MG63 (cell line): Measurements from ENCODE around the gene SLIT3. TPM values are rescaled to one million over a fixed set of nuclear protein-coding genes. Genes with fewer than 3 reads are reported as not detected.

Experiments used
- DNase-seq: peaks from one replicate; pipeline ENCODE4 v3.0.0-alpha.2; 2020
- H3K27me3 ChIP-seq: fragments of 250-450 bp; sonication (Bioruptor Pico); 2 replicates; pipeline ENCODE4 v1.5.1; 2020; ENCODE audit warnings: mild to moderate bottlenecking, moderate library complexity
- H3K36me3 ChIP-seq: fragments of 250-450 bp; sonication (Bioruptor Pico); 2 replicates; pipeline ENCODE4 v1.5.1; 2020; ENCODE audit warnings: mild to moderate bottlenecking, moderate library complexity
- H3K4me3 ChIP-seq: fragments of 250-450 bp; sonication (Bioruptor Pico); 2 replicates; pipeline ENCODE4 v1.5.1; 2020; ENCODE audit warnings: mild to moderate bottlenecking, moderate library complexity
- H3K9me3 ChIP-seq: fragments of 250-450 bp; sonication (Bioruptor Pico); 2 replicates; pipeline ENCODE4 v1.5.1; 2020; ENCODE audit warnings: mild to moderate bottlenecking, moderate library complexity
- total RNA-seq: library from RNA; depleted of rRNA; stranded (reverse); fragments of >200 nt; shearing (Covaris generic); gene quantifications from 2 replicates; pipeline ENCODE4 v1.2.3, GENCODE V29; 2014; ENCODE audit warnings: low replicate concordance; rRNA removed

SLIT3 gene
- total RNA-seq: 6.3 and 8.0 TPM in 2 replicates

DNA sequence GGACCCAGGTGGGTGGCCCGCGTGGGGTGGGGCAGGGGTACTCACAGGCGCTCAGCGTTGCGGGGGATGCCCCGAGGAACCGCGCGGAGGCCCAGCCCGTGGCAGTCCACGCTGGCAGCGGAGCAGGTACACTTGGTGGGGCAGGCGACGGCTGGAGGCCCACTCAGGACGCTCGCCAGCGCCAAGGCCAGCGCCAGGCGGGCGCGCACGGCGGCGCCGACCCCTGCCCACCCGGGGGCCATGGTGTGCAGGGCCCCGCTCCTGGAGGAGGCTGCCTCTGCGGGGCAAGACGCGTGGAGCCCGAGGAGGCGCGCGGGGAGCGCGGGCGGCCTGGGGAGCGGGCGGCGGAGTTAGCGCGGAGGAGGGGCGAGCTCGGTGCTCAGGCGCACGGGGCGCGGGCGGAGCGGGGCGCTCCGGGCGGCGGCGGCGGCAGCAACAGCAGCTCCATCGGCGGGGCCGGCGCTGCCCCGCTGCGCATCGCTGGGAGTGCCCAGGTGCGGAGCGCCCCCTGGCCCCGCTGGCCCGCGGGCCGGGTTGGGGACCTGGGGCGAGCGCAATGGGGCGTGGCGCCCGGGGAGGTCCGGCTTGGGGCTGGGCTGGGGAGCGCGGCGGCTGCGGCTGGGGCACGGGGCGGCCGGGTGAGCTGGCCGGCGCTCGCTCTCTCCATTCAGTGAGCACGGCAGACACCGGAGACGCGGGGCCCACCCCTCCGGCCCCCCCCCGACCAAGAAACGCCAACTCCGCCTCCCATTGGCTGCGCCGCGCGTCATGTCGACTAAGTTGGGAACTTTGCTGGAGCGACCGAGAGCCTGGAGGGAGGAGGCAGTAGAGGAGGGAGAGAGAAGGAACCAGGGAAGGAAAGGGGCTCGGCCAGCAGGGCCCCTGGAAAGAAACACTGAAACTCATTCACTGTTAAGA is at the start of gene SLIT3:
SLIT3 (minus strand) TSS at position 672 of the 918 bp plus-strand sequence; CDS start at position 242, 430 bp downstream.
- H3K9me3 ChIP-seq: no peaks in the 10 kb centered on the region
- H3K36me3 ChIP-seq: no peaks in the 10 kb centered on the region
- DNase-seq: peak; percentile 86
- no peaks in the 10 kb centered on the region; the same call in 1 of the 2 replicates for H3K27me3 ChIP-seq
- H3K4me3 ChIP-seq: peak within 1 kb of the TSS; percentile 43

DNA sequence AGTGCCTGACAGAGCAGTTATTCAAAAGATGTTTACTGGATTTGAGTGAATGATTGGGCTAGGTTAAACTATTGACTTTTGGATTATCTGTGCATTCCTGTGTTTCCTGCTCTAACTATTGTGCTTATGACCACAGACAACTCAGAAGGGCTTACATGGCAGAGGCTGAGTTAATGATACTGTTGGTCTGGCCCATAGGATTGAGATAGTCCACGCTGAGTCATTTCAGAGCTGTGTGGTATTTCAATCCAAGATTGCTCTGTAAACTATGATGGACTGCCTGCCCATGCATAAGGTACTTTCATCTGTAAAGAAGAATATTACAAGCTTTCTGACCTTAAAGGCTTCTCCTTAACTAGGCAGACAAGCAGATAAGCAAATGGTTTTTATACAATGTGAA is 49.1 kb upstream of the SLIT3 start:
- Histone ChIP-seq H3K4me3 (no peak overlapping the region), H3K27me3 (no peaks in the 10 kb centered on the region), H3K36me3 (no peaks in the 10 kb centered on the region), H3K9me3 (peaks cover 3% of the 10 kb centered on the region; the same call in 1 of the 2 replicates)
- peak; percentile 80 for DNase-seq

DNA sequence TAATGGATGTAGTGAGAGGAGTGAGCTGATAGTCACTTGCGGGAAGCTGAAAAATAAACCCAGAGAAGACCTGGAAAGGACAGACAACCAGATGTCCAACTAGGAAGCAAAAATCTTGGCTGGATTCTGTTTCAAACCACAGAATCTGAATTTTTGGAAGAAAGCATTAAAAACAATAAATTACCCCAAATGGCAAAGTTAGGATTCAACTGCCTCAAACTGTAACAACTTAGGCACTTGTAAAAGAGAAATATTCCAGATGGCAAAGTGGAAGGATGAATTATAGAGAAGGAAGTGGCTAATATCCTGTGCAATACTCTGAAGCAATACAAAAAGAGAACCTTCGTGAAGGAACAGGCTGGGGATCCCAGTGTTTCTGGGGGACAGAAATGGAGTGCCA is 46.8 kb upstream of the SLIT3 start:
- Histone ChIP-seq H3K27me3 (no peaks in the 10 kb centered on the region), H3K4me3 (no peak overlapping the region), H3K9me3 (peaks cover 3% of the 10 kb centered on the region; the same call in 1 of the 2 replicates), H3K36me3 (no peaks in the 10 kb centered on the region)
- no peak for DNase-seq

DNA sequence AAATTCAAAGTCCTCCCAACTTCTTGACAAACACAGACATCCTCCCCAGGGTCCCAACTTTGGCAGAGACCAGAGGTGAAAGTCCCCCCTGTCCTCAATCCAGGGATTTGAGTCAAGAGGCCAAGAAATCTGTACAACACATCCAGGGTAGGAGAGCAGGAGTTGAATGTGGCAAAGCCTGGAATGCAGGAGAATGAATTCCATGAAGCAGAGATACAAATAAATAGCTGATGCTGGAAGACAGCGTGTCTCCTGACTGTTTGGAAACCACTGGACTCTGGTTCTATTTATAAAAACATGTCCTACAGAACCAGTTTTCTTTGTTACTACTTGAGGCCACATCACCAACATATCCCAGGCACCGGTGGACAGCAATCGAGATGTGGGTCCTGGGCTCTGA is 43.7 kb upstream of the SLIT3 start:
- no peaks in the 10 kb centered on the region for H3K27me3 ChIP-seq
- no peak overlapping the region for H3K4me3 ChIP-seq
- peaks cover 3% of the 10 kb centered on the region; the same call in 1 of the 2 replicates for H3K9me3 ChIP-seq
- no peak for DNase-seq
- no peaks in the 10 kb centered on the region for H3K36me3 ChIP-seq

DNA sequence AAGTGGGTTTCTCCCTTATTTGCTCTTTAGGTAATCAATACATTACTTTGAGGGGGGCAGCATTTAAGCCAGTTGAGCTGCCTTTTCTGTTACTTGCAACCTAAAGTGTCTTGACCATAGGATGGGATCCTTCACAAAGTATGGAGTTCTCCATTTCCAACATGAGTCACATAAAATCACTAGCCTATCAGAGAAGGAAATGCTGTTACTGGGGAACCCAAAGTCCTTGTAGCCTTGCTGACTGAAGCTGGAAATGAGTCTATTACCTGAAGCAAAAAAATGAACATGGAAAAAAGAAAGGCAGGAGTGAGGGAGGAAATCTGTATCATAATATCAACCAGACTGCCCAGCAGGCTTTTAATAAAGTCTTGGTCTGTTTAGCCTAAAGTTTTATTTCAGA is 42.8 kb upstream of the SLIT3 start:
- Histone ChIP-seq H3K27me3 (no peaks in the 10 kb centered on the region), H3K36me3 (no peaks in the 10 kb centered on the region), H3K9me3 (peaks cover 3% of the 10 kb centered on the region; the same call in 1 of the 2 replicates), H3K4me3 (no peak overlapping the region)
- no peak for DNase-seq

DNA sequence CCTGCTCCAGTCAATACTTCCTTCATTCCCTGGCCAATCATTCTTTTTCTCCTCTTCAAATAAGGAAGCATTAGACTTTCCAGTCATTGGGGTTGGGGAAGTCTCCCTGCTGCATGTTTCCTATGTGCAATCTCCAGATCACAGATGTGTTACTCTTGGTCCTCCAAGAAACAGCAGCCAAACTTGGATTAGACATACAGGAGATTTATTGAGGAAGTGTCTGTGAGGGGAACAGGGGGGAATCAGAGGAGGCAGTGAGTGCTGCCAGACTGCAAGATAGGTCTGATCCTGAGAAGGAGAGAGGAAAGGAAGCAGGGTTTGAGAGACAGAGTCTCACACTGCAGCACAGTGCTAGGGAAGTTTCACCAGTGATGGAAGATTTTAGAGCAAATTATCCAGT is 40.6 kb upstream of the SLIT3 start:
- no peak overlapping the region for H3K4me3 ChIP-seq
- no peaks in the 10 kb centered on the region for H3K36me3 ChIP-seq
- H3K9me3 ChIP-seq: no peaks in the 10 kb centered on the region
- no peaks in the 10 kb centered on the region for H3K27me3 ChIP-seq
- DNase-seq: no peak

DNA sequence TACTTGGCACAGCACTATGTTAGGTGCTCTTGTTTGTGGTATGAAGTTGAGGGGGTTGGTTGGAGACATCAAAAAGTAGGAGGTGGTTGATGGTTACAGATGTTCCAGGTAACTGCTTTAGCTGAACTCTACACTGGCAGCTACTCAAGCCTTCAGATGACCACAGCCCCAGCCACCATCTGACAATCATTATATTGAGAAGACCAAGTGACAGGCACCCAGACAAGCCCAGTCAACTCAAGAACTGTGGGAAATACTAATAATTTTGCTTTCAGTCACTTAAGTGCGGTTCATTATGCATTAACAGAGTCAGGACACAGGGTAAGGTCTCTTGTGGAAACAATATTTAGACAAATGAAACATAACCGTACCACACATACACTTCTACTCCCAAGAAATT is 38.9 kb upstream of the SLIT3 start:
- no peak overlapping the region for H3K4me3 ChIP-seq
- DNase-seq: no peak
- H3K27me3 ChIP-seq: no peaks in the 10 kb centered on the region
- H3K9me3 ChIP-seq: no peaks in the 10 kb centered on the region
- no peaks in the 10 kb centered on the region for H3K36me3 ChIP-seq

DNA sequence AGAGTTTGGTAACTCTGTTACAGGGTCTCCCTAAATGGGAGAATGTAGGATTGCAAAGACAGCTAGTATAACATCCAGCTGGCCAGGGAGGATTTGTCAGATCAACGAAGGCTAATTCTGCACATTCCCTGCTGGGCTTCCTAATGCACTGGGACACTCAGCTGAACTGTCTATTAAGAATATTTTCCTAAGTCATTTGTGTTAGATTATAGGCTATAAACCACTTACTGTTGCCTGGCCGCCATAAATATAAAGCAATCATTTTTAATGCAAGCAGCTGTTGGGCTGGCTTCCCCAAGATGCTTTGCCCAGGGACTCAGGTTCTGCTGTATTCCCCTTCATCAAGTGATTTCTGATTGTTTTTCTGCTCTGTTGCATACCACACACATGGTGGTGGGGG is 35.3 kb upstream of the SLIT3 start:
- Histone ChIP-seq H3K9me3 (no peaks in the 10 kb centered on the region), H3K4me3 (no peak overlapping the region), H3K36me3 (no peaks in the 10 kb centered on the region), H3K27me3 (no peaks in the 10 kb centered on the region)
- DNase-seq: no peak

DNA sequence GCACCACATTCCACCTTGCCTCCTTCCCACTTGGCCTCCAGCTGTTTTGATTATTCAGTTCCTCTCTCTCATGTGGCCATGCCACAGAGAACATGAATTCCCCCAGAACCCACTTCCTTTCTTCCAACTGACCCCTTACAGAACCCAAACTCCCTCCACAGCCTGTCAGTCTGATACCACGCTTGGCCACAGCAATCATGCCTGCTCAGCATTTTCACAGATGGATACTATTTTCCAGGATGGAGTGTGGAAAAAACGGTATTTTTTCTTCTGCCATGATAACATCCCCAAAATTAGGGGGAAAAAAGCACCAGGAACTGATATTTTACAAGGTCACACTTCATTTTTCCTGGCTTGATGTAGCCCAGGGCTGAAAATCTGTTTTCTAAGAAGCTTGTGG is 34.9 kb upstream of the SLIT3 start:
- H3K4me3 ChIP-seq: no peak overlapping the region
- H3K27me3 ChIP-seq: no peaks in the 10 kb centered on the region
- H3K36me3 ChIP-seq: no peaks in the 10 kb centered on the region
- no peak for DNase-seq
- no peaks in the 10 kb centered on the region for H3K9me3 ChIP-seq

DNA sequence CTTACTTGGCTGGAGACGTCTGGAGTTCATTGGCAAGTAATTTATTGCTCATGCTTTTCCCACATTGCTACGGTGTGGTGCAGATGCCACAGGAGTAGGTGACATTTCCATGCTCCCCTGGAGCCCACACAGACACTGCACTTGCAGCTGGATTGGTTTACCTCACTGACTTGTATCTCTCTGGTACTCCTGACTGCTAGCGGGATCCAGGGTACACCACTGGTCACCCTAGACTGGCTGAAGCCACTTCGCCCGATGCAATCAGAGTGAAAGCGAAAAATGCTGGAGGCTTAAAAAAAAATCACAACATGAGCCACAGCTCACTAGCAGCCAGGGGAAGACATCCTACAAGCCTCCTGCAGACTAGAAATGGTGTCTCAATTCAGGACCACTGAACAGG is 32.6 kb upstream of the SLIT3 start:
- Histone ChIP-seq H3K27me3 (no peaks in the 10 kb centered on the region), H3K36me3 (no peaks in the 10 kb centered on the region), H3K4me3 (no peak overlapping the region), H3K9me3 (no peaks in the 10 kb centered on the region)
- DNase-seq: no peak

DNA sequence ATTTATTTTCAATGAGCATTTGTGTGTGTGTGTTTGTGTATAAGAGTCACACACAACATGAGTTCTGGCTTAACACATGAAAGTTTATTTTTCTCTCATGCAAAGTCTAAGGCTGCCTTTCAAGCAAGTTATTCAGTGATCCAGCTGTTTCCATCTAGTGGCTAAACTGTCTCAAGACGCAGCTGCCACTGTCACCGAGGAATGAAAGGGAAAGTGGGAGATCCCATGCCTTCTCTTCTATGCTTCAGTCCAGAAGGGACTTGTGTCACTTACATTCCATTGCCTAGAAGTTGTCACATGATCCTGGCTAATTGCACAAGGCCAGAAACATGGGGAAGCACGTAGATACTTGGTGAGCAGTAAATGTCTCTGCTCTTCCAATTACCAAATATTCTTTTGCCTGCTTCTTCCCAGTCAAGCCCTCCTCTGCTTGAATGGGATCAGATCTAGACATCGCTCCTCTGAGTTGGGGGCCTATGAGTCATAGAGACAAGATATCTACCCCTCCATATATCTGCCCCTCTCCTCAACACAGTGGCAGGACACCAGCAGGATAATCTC is 30.4 kb upstream of the SLIT3 start:
- no peak overlapping the region for H3K4me3 ChIP-seq
- DNase-seq: no peak

DNA sequence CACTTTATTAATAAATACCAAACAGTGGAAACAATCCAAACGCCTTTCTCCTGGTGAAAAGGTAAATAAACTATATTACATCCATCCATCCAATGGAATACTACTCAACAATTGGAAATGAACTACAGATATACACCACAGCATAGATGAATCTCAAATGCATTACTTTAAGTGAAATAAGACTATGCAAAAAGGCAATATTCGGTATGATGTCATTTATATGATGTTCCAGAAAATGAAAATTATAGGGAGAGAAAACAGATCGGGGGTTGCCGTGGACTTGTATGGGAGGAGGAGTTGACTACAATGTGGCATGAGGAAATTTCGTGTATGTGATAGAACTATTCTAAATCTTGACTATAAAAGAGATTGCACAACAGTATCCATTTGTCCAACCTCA is 27.5 kb upstream of the SLIT3 start:
- no peaks in the 10 kb centered on the region for H3K27me3 ChIP-seq
- DNase-seq: no peak
- no peaks in the 10 kb centered on the region for H3K36me3 ChIP-seq
- no peak overlapping the region for H3K4me3 ChIP-seq
- H3K9me3 ChIP-seq: no peaks in the 10 kb centered on the region

More for the DNA sequence above, 30.4 kb upstream of the SLIT3 start:
- no peaks in the 10 kb centered on the region for H3K36me3 ChIP-seq
- H3K9me3 ChIP-seq: no peaks in the 10 kb centered on the region
- no peaks in the 10 kb centered on the region for H3K27me3 ChIP-seq

DNA sequence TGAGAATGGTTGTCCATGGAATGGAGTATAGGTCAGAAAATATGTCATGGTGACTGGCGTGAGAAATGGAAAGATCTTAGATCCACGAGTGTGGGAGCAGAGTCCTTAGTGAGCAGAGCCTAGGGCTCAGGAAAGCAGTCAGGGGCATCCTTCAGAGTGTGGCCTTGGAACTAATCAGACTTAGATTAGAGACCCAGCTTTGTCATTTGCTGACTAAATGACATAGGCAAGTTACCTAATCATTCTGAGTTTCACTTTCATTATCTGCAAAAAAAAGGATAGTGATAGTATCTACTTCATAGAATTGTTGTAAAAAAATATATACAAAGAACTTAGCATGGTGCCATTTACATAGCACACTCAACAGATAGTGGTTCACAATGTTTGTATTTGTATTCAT is 24.3 kb upstream of the SLIT3 start:
- Histone ChIP-seq H3K27me3 (no peaks in the 10 kb centered on the region), H3K36me3 (no peaks in the 10 kb centered on the region), H3K4me3 (no peak overlapping the region), H3K9me3 (no peaks in the 10 kb centered on the region)
- no peak for DNase-seq

DNA sequence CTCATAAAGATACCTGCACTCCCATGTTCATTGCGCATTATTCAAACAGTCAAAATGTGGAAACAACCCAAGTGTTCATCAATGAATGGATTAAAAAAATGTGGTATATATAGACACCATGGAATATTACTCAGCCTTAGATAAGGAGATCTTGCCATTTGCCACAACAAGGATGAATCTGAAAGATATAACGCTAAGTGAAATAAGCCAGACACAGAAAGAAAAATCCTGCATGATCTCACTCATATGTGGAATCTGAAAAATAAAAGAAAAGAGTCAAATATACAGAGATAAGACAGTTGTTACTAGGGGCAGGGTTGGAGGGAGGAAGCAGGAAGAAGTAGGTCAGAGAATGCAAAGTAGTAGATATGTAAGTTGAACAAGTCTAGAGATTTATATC is 17.6 kb upstream of the SLIT3 start:
- H3K27me3 ChIP-seq: peaks cover 12% of the 10 kb centered on the region
- H3K4me3 ChIP-seq: no peak overlapping the region
- H3K9me3 ChIP-seq: peaks cover 2% of the 10 kb centered on the region; the same call in 1 of the 2 replicates
- no peak for DNase-seq
- no peaks in the 10 kb centered on the region for H3K36me3 ChIP-seq

DNA sequence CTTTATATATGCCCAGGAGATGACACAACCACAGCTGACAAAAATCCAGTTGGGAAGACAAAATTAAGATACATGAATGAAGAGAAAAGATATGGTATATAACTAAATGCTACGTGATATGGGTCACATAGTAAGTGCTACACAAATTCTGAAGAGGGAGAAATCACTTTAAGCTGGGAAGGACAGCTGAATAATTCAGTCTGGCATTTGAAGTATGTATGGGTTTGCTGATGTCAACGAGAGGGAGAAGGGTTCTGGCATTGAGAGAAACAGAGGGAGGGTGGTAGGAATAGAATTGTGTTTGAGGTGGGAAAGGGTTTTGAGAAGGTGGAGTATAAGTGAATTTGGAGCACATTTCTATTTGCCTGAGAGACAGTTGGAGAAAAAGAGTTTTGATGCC is 6.7 kb upstream of the SLIT3 start:
- DNase-seq: no peak
- Histone ChIP-seq H3K9me3 (no peaks in the 10 kb centered on the region; the same call in 1 of the 2 replicates), H3K27me3 (no peaks in the 10 kb centered on the region), H3K36me3 (no peaks in the 10 kb centered on the region), H3K4me3 (no peak overlapping the region)

DNA sequence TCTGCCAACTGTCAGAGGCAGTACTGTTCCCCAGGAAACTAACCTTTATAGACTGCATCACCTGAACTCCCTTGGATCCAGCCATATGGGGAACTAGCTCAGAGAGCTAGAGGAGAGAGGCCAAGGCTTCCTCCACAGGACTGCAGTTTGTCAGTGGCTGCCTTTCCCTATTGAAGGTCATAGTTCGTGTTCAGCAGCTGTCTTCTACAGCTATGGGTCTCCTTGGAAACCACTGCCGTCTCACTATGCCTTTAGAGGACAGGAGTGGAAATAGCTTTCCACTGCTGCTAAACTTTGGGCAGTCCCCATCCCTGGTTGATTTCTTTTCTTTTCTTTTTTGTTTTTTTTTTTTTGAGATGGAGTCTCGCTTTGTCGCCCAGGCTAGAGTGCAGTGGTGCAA is 4.4 kb upstream of the SLIT3 start:
- no peaks in the 10 kb centered on the region for H3K9me3 ChIP-seq
- H3K27me3 ChIP-seq: no peaks in the 10 kb centered on the region; the same call in 1 of the 2 replicates
- no peak overlapping the region for H3K4me3 ChIP-seq
- no peaks in the 10 kb centered on the region for H3K36me3 ChIP-seq
- DNase-seq: no peak

DNA sequence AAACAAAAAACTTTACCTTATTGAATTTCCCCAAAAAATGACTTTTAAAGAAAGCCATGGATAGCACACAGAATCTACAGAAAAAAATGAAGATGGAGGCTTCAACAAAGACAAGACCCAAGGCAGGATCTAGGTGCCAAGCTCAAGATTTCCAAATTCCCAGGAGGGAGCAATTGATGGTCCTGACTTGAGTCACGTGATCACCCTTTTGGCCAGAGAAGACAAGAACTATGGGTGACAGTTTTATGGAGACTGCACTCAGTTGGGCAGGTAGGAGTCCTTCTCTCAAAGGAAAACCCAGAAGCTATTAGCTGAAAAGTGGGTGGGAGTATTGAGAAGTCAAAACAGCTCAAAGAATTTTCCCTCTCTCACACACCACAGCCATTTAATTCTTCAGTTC is 3.2 kb upstream of the SLIT3 start:
- no peak overlapping the region for H3K4me3 ChIP-seq
- DNase-seq: no peak
- no peaks in the 10 kb centered on the region for H3K36me3 ChIP-seq
- no peaks in the 10 kb centered on the region for H3K9me3 ChIP-seq
- H3K27me3 ChIP-seq: no peaks in the 10 kb centered on the region; the same call in 1 of the 2 replicates

DNA sequence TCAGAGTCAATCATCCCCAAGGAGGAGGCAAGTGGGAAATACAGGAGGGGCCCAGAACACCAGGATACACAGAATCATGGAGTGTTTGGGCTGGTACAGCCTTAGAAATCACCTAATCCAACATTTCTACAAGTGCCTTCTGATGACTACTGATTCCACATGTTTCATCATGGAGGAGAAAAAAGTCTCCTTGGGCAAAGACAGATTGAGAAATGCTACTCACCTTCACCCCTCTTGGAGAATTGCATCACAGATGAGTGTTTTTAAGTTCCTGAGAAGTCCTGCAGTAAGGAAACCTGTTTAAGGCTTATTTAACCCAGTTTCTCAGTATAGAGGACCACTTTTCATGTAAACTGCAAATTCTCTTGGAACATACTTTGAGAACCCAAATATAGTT is 2.2 kb upstream of the SLIT3 start:
- Histone ChIP-seq H3K4me3 (no peak overlapping the region), H3K36me3 (no peaks in the 10 kb centered on the region), H3K9me3 (no peaks in the 10 kb centered on the region), H3K27me3 (no peaks in the 10 kb centered on the region; the same call in 1 of the 2 replicates)
- no peak for DNase-seq
